ENCODE data around the gene RASA1. TPM values are rescaled to one million over a fixed set of nuclear protein-coding genes. Genes with fewer than 3 reads are reported as not detected.

The RASA1 gene
- total and polyA plus RNA-seq, 10 donors = 13.4 to 54.0 (median 36.6) TPM

DNA sequence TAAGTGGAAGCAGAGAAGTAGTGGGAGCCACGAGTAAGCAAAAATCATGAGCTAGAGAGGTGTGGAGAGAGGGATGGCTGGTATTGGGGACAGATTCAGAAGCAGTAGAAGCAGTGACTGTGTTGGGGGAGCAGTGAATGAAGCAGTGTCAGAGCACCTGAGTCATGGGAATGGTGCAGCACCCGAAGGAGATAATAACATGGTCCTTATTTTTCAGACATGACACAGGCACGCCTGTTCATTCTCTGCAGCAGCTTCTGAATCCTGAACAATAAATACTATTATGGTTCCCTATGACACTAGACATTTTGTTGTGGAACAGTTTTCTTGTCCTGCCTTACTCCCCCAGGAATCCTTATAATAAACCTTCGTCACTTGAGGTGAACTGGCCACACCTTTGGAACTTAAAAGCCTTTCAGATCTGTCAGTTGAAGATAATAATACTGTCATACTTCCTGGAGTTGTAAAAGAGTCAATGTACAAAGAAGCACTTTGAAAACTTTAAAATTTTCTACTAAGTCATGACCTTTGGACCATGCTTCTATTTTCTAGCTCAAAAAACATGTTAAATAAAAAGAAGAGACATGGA is 7.0 kb upstream of the RASA1 start:
- Histone ChIP-seq H3K27ac (no peak overlapping the region), H3K4me3 (no peak overlapping the region), H3K36me3 (no peaks in the 10 kb centered on the region), H3K9me3 (no peaks in the 10 kb centered on the region), H3K4me1 (no peaks in the 10 kb centered on the region), H3K27me3 (replicated peaks in 1 of 7) (no peaks in the 10 kb centered on the region)
- intact Hi-C loops (cut with DNase I; ENCODE audit: low total_unique reads) = no loop called here
- TF ChIP-seq POLR2A (IDR thresholded peaks at IDR 0.05) = no peak
- TF ChIP-seq, protein P1, sequence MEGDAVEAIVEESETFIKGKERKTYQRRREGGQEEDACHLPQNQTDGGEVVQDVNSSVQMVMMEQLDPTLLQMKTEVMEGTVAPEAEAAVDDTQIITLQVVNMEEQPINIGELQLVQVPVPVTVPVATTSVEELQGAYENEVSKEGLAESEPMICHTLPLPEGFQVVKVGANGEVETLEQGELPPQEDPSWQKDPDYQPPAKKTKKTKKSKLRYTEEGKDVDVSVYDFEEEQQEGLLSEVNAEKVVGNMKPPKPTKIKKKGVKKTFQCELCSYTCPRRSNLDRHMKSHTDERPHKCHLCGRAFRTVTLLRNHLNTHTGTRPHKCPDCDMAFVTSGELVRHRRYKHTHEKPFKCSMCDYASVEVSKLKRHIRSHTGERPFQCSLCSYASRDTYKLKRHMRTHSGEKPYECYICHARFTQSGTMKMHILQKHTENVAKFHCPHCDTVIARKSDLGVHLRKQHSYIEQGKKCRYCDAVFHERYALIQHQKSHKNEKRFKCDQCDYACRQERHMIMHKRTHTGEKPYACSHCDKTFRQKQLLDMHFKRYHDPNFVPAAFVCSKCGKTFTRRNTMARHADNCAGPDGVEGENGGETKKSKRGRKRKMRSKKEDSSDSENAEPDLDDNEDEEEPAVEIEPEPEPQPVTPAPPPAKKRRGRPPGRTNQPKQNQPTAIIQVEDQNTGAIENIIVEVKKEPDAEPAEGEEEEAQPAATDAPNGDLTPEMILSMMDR (IDR thresholded peaks at IDR 0.05 in 8 of 11, conservative IDR thresholded peaks at IDR 0.05 in 3 of 11) = no peak
- no peak for TF ChIP-seq POLR2AphosphoS5 (IDR thresholded peaks at IDR 0.05)
- WGBS, 5 donors = 77 to 89% (median 83%) methylated on average over 4 of the region's 4 CpGs
- no peak for DNase-seq

DNA sequence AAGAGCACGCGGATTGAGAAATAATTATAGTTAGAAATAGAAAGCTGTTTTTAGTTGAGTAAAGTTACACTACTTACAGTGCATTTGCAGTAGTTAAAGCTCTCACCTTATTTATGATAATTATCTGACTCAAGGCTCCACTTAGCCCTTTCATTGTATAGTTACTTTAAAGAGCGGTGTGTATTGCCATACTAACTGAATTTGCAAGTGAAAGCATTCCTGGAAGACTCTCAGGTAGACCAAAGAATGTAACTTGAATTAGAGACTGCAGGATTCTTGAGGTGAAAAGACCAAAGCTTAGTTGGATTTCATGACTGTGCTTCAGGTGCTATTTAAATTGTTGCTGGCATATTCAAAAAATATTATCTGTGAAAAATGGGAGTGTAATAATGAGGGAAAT is 4.2 kb upstream of the RASA1 start:
- Histone ChIP-seq H3K27ac (no peak overlapping the region), H3K4me3 (no peak overlapping the region), H3K36me3 (no peaks in the 10 kb centered on the region), H3K9me3 (no peaks in the 10 kb centered on the region), H3K27me3 (replicated peaks in 1 of 7) (no peaks in the 10 kb centered on the region), H3K4me1 (peaks cover 0 to 11% (median 6%) of the 10 kb centered on the region in 6 donors)
- no peak for TF ChIP-seq POLR2A (IDR thresholded peaks at IDR 0.05)
- TF ChIP-seq, protein P1 (IDR thresholded peaks at IDR 0.05 in 8 of 11, conservative IDR thresholded peaks at IDR 0.05 in 3 of 11) = no peak
- TF ChIP-seq POLR2AphosphoS5 (IDR thresholded peaks at IDR 0.05) = no peak
- DNase-seq = no peak
- intact Hi-C loops (cut with DNase I; ENCODE audit: low total_unique reads) = no loop called here
- WGBS, 5 donors = 58 to 85% (median 71%) methylated on average over 3 of the region's 3 CpGs

DNA sequence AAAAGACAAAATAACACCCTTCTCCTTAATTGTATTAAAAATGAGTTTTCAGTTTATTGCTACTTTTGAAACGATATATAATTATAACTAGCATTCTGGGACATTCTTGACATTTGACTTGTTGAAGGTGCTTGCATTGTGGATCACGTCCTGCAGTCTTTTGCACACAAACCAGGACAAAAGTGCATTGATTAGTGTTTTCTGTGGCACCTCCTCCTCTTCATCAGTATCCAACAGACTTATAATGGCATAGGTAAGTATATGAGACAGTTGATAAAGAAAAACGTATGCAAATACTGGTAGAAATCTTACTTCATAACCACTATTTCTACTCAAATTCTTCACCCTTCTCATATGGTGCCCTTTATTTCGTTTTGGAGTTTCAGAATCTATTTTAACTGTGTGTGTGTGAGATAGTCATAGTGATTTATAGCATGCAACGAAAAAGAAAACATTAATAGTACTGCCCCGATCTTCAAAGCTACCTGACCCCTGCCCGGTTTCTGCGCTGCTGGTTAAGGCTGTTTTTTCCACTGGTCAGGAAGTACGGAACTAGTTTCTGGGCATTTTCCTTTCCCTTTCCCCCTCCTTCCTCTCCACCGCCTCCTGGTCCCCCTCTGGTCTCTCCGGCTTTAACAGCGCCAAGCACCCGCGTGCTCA is 639 bp upstream of the RASA1 start:
- 9 to 12% (median 10%) methylated on average over 14 of the region's 14 CpGs for WGBS, 5 donors
- TF ChIP-seq POLR2AphosphoS5 (IDR thresholded peaks at IDR 0.05) (no peak), POLR2A (IDR thresholded peaks at IDR 0.05) (no peak)
- TF ChIP-seq, protein P1 (IDR thresholded peaks at IDR 0.05 in 8 of 11, conservative IDR thresholded peaks at IDR 0.05 in 3 of 11) = no peak
- Histone ChIP-seq H3K27me3 (replicated peaks in 1 of 7) (no peaks in the 10 kb centered on the region), H3K36me3 (peaks cover 0 to 12% (median 0%) of the 10 kb centered on the region in 6 donors), H3K4me1 (peaks cover 17 to 46% (median 39%) of the 10 kb centered on the region in 6 donors), H3K9me3 (no peaks in the 10 kb centered on the region), H3K27ac (peak overlapping the region; percentile 86 to 97 (median 92)), H3K4me3 (peak overlapping the region; percentile 86 to 99 (median 96))
- DNase-seq = no peak
- intact Hi-C loops (cut with DNase I; ENCODE audit: low total_unique reads) = no loop called here

Data from spleen (tissue), 11 donors.